GM13977 (cell line): ENCODE results near the gene ALPG.
A peak's percentile ranks its signal among the peaks of the same experiment; 100 is the strongest.
"Not testable (repeated sequence)": the region's sequence is repeated elsewhere in the genome, so short reads cannot be mapped to it uniquely, and the experiment has no call there.

Experiments used
- DNase-seq: peaks from one replicate; pipeline ENCODE4 v3.0.0; 2012; ENCODE audit warnings: low spot score
- in situ Hi-C: fragments of 300-500 bp; cut with MboI; formaldehyde crosslinking; loops from one replicate; pipeline ENCODE4 v1.12.0; 2022; ENCODE audit warnings: low sequenced_read_pairs, low pct_unique_long_range_greater_than_20kb, mixed read lengths, inconsistent platforms; ENCODE audit not compliant: unreplicated experiment
- TF ChIP-seq, protein P1 (sequence below): IDR thresholded peaks from 2 replicates; pipeline ENCODE4 v1.5.1; 2012; ENCODE audit warnings: mild to moderate bottlenecking, control low read depth; ENCODE audit not compliant: insufficient read depth; ENCODE audit errors: extremely low read depth, missing control alignments

ALPG gene

DNA sequence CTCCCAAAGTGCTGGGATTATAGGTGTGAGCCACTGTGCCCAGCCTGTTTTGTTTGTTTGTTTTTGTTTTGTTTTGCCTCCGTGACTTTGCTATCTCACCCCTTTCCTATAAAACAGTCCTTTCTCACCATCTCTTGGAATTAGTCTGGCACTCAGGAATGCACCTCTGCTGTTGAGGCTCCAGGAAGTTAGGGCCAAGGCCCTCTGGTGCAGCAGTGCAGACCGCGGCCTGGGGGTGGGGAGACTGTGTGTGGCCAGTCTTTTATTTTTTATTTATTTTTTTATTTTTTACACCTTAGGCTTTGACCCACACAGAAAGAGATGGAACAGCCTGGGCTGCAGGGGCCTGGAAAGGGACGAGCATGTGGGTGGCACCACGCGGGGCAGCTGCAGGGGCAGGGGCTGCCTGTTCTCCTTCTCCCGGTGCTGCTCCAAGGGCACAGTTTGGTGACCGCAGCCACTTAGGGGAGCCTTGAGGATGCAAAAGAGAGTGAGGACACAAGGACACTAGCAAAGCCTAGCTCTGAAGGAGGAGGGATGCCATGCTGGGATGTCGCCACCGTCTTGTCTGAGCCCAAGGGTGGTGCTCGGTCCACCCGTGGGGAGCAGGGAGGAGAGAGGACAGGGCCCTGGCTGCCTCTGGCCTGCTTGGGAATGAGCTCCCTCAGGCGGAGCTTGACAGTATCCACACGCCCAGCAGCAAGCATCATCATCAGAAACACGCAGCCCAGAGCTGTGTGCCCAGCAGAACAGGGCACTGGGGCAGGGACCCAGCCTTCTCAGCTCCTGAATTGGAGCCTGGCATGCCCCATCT is 29.9 kb downstream of the ALPG start:
- TF ChIP-seq, protein P1, sequence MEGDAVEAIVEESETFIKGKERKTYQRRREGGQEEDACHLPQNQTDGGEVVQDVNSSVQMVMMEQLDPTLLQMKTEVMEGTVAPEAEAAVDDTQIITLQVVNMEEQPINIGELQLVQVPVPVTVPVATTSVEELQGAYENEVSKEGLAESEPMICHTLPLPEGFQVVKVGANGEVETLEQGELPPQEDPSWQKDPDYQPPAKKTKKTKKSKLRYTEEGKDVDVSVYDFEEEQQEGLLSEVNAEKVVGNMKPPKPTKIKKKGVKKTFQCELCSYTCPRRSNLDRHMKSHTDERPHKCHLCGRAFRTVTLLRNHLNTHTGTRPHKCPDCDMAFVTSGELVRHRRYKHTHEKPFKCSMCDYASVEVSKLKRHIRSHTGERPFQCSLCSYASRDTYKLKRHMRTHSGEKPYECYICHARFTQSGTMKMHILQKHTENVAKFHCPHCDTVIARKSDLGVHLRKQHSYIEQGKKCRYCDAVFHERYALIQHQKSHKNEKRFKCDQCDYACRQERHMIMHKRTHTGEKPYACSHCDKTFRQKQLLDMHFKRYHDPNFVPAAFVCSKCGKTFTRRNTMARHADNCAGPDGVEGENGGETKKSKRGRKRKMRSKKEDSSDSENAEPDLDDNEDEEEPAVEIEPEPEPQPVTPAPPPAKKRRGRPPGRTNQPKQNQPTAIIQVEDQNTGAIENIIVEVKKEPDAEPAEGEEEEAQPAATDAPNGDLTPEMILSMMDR: no peak
- in situ Hi-C loops: no loop called here
- DNase-seq: no peak

DNA sequence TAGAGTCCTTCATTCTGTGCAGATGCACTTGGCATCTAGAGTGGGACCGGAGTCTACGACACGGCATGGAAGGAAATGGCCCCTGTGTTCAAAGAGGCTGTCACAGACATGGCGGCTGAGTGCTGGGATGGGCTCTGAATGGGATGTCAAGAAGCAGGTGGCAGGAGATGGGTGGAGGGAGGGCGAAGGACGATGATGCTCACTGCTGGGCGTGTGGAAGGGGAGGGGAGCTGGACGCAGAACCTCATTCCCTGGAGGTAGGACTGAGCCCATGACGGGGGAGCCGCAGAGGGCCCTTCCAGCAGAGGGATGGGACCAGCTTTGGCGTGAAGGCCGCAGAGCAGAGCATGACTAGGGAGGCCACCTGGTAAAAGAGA is 30.5 kb downstream of the ALPG start:
- no peak for DNase-seq
- TF ChIP-seq, protein P1: no peak
- in situ Hi-C loops: no loop called here

DNA sequence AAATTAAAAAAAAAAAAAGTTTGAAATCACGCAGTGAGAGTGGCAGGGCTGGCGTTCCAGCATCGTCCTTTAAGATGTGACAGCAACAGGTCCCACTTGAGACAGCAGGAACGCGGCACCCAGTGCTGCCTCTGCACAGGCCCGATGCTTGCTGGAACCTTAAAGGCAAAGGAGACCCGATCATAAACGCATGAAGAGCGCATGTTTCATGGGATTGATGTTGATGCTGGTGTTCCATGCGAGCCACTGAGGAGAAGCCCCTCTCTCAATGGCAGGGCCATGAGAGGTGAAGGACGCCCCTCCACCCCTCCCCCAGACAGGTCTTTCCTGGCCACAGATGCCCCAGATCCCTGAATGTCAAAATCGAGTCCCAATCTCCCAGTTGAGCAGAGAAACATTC is 31.4 kb downstream of the ALPG start:
- DNase-seq: no peak
- in situ Hi-C loops: no loop called here
- TF ChIP-seq, protein P1: no peak

DNA sequence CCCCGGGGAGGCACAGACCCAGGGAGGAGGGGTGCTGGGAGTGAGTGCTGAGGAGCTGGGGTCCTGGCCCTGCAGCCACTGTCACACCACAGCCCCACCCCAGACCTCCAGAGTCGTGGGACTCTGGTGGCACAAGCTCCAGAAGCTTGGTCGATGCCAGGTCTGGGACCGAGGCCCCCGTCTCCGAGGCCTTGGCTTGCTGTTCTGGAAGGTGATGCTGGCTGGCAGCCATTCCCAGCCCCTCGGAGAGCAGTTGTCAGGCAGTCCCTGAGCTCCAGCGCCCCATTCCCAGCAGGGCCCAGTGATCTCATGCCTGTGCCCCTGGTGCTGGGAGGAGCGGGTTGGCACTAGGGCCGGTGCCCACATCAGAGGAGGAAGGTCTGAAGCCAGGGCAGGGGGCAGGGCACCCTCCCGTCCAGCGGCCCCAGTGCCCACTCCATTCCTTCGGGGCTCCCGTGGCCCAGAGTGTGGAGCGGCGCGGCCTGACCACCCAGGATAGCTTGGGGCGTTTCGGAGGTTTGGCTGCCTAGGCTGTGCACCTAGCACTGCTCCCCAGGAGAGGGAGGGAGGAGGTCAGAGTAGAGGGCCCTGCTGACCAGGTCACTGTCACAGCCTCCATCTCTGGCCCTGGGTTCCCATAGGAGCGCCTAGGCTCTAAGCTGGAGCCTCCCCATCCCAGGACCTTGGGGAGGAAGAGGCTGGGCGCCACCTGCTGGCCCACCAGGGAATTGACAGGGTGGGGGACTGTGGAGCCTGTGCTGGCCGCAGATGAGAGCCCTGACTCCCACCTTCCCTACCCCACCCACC is 32.5 kb downstream of the ALPG start:
- TF ChIP-seq, protein P1: peak; percentile 56
- no peak for DNase-seq
- in situ Hi-C loops: no loop called here

DNA sequence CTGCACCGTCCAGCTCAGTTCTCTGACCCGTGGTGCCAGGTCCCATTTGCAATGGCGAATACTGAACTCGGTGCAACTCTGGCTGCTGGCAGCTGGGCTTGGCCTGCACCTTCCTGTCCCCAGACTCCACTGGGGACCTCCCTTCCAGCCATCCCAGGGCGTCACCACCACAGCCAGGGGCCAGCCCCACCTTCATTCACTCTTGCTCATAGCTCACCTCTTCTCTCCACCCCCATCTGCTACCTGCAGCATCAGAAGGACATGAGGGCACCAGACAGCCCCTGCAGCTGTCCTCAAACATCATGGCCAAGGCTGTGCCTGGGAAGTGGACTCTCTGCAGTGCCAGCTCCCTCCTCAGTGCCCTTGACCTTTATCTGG is 33.1 kb downstream of the ALPG start:
- in situ Hi-C loops: no loop called here
- DNase-seq: peak; percentile 22
- TF ChIP-seq, protein P1: peak; percentile 25

DNA sequence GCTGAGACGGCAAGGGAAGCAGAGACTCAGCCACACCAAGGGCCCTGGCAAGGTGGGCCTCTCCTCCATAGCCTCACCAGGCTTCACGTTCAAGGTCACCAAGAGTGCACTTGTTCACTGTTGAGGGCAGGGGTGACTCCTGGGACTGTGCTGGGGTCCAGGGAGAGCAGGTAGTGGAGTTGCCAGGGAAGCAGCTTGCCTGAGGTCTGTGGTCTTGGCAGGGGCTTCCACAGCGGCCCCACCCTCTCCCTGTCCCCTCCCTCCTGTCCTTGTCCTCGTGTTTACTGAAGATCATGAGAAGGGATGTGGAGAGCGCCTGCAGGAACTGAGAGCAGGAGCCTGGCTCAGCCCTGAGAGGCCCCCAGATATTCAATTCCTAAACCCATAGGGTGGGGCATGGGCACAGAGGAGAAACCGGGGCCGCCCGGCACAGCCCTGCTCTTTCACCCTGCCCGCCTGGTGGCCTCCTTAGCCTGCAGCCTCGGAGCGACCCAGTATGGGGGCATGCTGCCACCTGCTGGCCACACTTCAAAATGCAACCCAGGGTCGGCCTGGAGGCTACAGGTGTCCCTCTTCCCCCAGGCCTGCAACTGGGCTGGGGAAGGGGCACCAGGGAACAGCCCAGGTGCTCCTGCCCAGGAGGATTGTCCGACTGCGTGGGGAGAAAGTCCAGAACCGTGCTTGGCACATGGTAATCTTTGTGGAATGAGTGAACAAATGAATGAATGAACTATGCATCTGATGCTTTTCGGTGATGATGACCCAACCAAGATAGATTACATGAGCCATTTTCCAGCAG is 33.8 kb downstream of the ALPG start:
- peak; percentile 90 for DNase-seq
- TF ChIP-seq, protein P1: peak; percentile 93
- in situ Hi-C loops: not testable (repeated sequence)
